ENCODE data around the gene FAM163B. TPM values are rescaled to one million over a fixed set of nuclear protein-coding genes. Genes with fewer than 3 reads are reported as not detected.

Gene FAM163B
- total and polyA plus RNA-seq, 2 of the 8 experiments (the other 6 are each of a cell fraction or from before 2014, with no cell fraction given), result 0.63 to 1.0 TPM

- TF ChIP-seq CHD7 (IDR thresholded peaks at IDR 0.05; ENCODE audit: insufficient replicate concordance, low read length) (no peak), TCF12 (IDR thresholded peaks at IDR 0.05; ENCODE audit: low read depth, low read length) (no peak), CEBPB (IDR thresholded peaks at IDR 0.05; ENCODE audit: low read depth, low read length) (no peak), EP300 (IDR thresholded peaks at IDR 0.05; ENCODE audit: borderline replicate concordance in 1 of 2, low read depth in 2 of 2, low read length in 2 of 2) (no peak), TEAD4 (IDR thresholded peaks at IDR 0.05; ENCODE audit: low read depth, low read length) (no peak), RFX5 (IDR thresholded peaks at IDR 0.05; ENCODE audit: borderline replicate concordance, low read depth, low read length) (no peak), KDM4A (IDR thresholded peaks at IDR 0.05; ENCODE audit: low read depth, low read length, severe bottlenecking) (no peak), HDAC6 (IDR thresholded peaks at IDR 0.05; ENCODE audit: low read depth, low read length) (no peak), CHD2 (IDR thresholded peaks at IDR 0.05; ENCODE audit: low read length) (no peak), SAP30 (IDR thresholded peaks at IDR 0.05; ENCODE audit: insufficient read depth, insufficient replicate concordance, low read length) (no peak), PHF8 (conservative IDR thresholded peaks at IDR 0.05; ENCODE audit: low read depth, low read length) (no peak)
Observed at GRCh38 chr9:133543772-133544467, 65.3 kb downstream of the FAM163B start (continued).

Data from H1 (cell line).